GM23338 (cell line): ENCODE measurements around the gene PAGR1.

ENCODE experiments used
- CREB1 ChIP-seq: fragments of 250-450 bp; sonication (Bioruptor Pico); IDR thresholded peaks from 2 replicates; pipeline ENCODE4 v1.5.0; 2020; ENCODE audit warnings: low read depth, mild to moderate bottlenecking, moderate library complexity
- CTCF ChIP-seq, 2 experiments: fragments of 200-600 bp in 1 of 2; sonication (generic) in 1 of 2; conservative IDR thresholded peaks; 2 replicates each; pipeline versions ENCODE4 v1.5.1 to v1.6.1; 2016 to 2017; ENCODE audit warnings: antibody characterized with exemption in 2 of 2, low read depth in 2 of 2, mild to moderate bottlenecking in 2 of 2, moderate library complexity in 1 of 2
- ETS1 ChIP-seq: IDR thresholded peaks from 2 replicates; pipeline ENCODE4 v1.6.1; 2016; ENCODE audit warnings: antibody characterized with exemption
- EZH2 ChIP-seq: fragments of 200-600 bp; sonication (generic); IDR thresholded peaks from one replicate; pipeline ENCODE4 v1.8.0; 2017; ENCODE audit warnings: antibody characterized with exemption, mild to moderate bottlenecking, low read depth; ENCODE audit not compliant: unreplicated experiment
- EZH2phosphoT487 ChIP-seq: fragments of 200-600 bp; sonication (generic); IDR thresholded peaks from one replicate; pipeline ENCODE4 v1.8.1; 2018; ENCODE audit warnings: antibody characterized with exemption; ENCODE audit not compliant: unreplicated experiment
- JUNB ChIP-seq: IDR thresholded peaks from one replicate; pipeline ENCODE4 v1.6.1; 2016; ENCODE audit warnings: antibody characterized with exemption; ENCODE audit not compliant: unreplicated experiment
- NANOG ChIP-seq: IDR thresholded peaks from 2 replicates; pipeline ENCODE4 v1.6.1; 2016; ENCODE audit warnings: antibody characterized with exemption, borderline replicate concordance
- POLR2AphosphoS5 ChIP-seq: IDR thresholded peaks from 2 replicates; pipeline ENCODE4 v1.6.1; 2016; ENCODE audit warnings: antibody characterized with exemption, low read depth
- REST ChIP-seq: IDR thresholded peaks from one replicate; pipeline ENCODE4 v1.6.1; 2018; ENCODE audit warnings: antibody characterized with exemption; ENCODE audit not compliant: unreplicated experiment
- STAT1 ChIP-seq: IDR thresholded peaks from one replicate; pipeline ENCODE4 v1.6.1; 2016; ENCODE audit warnings: antibody characterized with exemption; ENCODE audit not compliant: unreplicated experiment
- ZNF114 ChIP-seq: fragments of 250-450 bp; sonication (Bioruptor Pico); IDR thresholded peaks from 2 replicates; pipeline ENCODE4 v1.5.0; 2020; ENCODE audit warnings: mild to moderate bottlenecking, moderate library complexity
- ZNF331 ChIP-seq: fragments of 250-450 bp; sonication (Bioruptor Pico); IDR thresholded peaks from 2 replicates; pipeline ENCODE4 v1.5.0; 2020; ENCODE audit warnings: low read depth, mild to moderate bottlenecking, moderate library complexity

GRCh38 chr16:29784157-29784556, 31.8 kb upstream of the PAGR1 start:
- no peak for TF ChIP-seq STAT1
- no peak for TF ChIP-seq CTCF (conservative IDR thresholded peaks at IDR 0.05; ENCODE audit: low read depth in 2 of 2)
- no peak for TF ChIP-seq EZH2
- no peak for TF ChIP-seq POLR2AphosphoS5
- no peak for TF ChIP-seq REST
- TF ChIP-seq ZNF331 = no peak
- no peak for TF ChIP-seq CREB1 (CRISPR knock-in tag)
- no peak for TF ChIP-seq JUNB
- TF ChIP-seq EZH2phosphoT487 = no peak
- no peak for TF ChIP-seq ETS1
- TF ChIP-seq NANOG = no peak
- no peak for TF ChIP-seq ZNF114 (CRISPR knock-in tag)
